Testis (tissue), 2 donors: ENCODE data around the gene NDUFA3.

Experiments
- POLR2A ChIP-seq: fragments of 450-650 bp; IDR thresholded peaks from one replicate; pipeline ENCODE4 v1.6.1; 2017; ENCODE audit warnings: antibody characterized with exemption, mild to moderate bottlenecking, moderate library complexity
- TF ChIP-seq, protein P1 (sequence below), 3 experiments: fragments of 450-650 bp in 2 of 3; fragments of 200-600 bp in 1 of 3; sonication (generic) in 1 of 3; IDR thresholded peaks; one replicate each; pipeline ENCODE4 v1.5.1; 2016 to 2019; ENCODE audit warnings: antibody characterized with exemption in 3 of 3, mild to moderate bottlenecking in 2 of 3, moderate library complexity in 1 of 3

DNA sequence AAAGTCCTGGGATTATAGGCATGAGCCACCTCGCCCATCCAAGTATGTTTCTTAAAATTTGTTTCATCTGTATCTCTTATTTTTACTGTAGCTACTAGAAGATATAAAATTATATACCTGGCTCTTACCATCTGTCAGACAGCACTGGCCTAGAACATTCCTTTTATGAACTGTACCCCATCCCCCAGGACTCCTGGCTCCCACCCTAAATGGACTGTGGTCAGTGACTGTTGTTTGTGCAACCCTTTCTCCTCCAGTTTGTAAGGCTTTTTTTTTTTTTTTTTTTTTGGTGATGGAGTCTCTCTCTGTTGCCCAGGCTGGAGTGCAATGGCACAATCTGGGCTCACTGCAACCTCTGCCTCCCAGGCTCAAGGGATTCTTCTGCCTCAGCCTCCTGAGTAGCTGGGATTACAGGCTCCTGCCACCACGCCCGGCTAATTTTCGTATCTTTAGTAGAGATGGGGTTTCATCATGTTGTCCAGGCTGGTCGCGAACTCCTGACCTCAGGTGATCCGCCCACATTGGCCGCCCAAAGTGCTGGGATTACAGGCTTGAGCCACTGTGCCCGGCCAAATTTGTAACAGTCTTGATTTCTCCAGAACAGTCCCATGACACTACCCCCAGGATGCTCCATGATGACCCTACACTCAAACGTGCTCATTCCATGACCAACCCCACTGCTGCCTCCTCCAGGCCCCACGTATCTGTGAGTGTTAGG is 2.5 kb downstream of the NDUFA3 start:
- TF ChIP-seq, protein P1, sequence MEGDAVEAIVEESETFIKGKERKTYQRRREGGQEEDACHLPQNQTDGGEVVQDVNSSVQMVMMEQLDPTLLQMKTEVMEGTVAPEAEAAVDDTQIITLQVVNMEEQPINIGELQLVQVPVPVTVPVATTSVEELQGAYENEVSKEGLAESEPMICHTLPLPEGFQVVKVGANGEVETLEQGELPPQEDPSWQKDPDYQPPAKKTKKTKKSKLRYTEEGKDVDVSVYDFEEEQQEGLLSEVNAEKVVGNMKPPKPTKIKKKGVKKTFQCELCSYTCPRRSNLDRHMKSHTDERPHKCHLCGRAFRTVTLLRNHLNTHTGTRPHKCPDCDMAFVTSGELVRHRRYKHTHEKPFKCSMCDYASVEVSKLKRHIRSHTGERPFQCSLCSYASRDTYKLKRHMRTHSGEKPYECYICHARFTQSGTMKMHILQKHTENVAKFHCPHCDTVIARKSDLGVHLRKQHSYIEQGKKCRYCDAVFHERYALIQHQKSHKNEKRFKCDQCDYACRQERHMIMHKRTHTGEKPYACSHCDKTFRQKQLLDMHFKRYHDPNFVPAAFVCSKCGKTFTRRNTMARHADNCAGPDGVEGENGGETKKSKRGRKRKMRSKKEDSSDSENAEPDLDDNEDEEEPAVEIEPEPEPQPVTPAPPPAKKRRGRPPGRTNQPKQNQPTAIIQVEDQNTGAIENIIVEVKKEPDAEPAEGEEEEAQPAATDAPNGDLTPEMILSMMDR (IDR thresholded peaks at IDR 0.05), result no peak
- no peak for TF ChIP-seq POLR2A
